MM.1S (cell line): ENCODE results near the gene HRAS.

ENCODE experiments used
- EZH2 ChIP-seq: fragments of 300-600 bp; sonication (generic); optimal IDR thresholded peaks from 2 replicates; pipeline ENCODE3; 2017; ENCODE audit warnings: low read depth, mild to moderate bottlenecking, antibody characterized with exemption, low read length, mixed read lengths
- EZH2phosphoT487 ChIP-seq: fragments of 300-600 bp; sonication (generic); IDR thresholded peaks from 2 replicates; pipeline ENCODE4 v1.6.1; 2018; ENCODE audit warnings: antibody characterized with exemption, low read length
- TF ChIP-seq, protein P1 (sequence below): fragments of 300-600 bp; sonication (generic); IDR thresholded peaks from 2 replicates; pipeline ENCODE4 v1.5.1; 2016; ENCODE audit warnings: antibody characterized with exemption, low read length, mixed read lengths

DNA sequence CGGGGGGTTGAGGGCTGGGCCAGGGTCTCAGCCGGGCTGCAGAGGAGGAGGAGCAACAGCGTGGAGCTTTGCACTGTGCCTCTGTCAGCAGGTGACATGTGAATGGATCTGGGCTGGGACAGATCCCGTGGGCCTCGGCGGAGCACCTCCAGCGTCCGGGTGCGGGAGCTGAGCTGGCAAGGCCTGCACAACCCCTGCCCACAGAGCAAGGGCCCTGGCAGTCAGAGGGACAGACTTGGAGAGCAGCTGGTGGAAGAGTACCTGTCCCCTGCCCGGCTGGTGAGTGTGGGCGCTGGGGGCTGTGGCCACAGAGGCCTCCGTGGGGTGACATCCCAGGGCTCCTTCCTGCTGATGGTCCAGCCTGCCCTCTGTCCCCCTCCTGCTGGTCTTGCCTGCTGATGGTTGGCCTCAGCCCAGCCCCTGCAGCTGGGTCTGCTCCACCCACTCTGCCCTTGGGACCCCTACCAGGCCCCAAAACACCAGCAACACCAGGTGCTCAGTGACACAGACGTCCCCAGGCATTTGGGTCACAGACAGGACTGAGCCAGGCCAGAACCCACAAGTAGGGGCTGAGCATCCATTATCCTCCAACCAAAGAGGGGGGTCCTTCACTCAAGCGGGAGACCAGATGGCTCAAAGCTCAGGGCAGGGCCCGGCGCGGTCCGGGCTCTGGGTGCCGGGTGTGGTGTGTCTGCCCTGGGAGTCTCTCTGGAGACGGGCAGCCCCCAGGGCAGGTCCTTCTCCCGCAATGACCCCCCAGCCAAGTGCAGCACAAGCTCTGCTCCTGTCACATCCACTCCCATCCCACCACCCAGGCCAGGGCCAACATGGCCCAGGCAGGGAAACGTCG lies 5.4 kb upstream of the HRAS start:
- TF ChIP-seq EZH2 (no peak), EZH2phosphoT487 (no peak)
- TF ChIP-seq, protein P1, sequence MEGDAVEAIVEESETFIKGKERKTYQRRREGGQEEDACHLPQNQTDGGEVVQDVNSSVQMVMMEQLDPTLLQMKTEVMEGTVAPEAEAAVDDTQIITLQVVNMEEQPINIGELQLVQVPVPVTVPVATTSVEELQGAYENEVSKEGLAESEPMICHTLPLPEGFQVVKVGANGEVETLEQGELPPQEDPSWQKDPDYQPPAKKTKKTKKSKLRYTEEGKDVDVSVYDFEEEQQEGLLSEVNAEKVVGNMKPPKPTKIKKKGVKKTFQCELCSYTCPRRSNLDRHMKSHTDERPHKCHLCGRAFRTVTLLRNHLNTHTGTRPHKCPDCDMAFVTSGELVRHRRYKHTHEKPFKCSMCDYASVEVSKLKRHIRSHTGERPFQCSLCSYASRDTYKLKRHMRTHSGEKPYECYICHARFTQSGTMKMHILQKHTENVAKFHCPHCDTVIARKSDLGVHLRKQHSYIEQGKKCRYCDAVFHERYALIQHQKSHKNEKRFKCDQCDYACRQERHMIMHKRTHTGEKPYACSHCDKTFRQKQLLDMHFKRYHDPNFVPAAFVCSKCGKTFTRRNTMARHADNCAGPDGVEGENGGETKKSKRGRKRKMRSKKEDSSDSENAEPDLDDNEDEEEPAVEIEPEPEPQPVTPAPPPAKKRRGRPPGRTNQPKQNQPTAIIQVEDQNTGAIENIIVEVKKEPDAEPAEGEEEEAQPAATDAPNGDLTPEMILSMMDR: no peak
